GM12878 (cell line): ENCODE data around the gene FAM227A.

ENCODE experiments used
- EP300 ChIP-seq, 2 experiments: fragments of 150-350 bp in 1 of 2; IDR thresholded peaks; 2 replicates each; pipeline ENCODE4 v1.6.1; 2011 to 2012; ENCODE audit warnings: low read depth in 2 of 2, low read length in 2 of 2, borderline replicate concordance in 1 of 2, improper control_type of control experiment in 1 of 2, inconsistent platforms in 1 of 2; ENCODE audit not compliant: control insufficient read depth in 1 of 2
- GABPA ChIP-seq: IDR thresholded peaks from 2 replicates; pipeline ENCODE4 v1.6.1; 2014; ENCODE audit warnings: antibody characterized with exemption, low read depth, mild to moderate bottlenecking, inconsistent platforms
- POLR2AphosphoS5 ChIP-seq: IDR thresholded peaks from 2 replicates; pipeline ENCODE4 v1.6.1; 2011; ENCODE audit warnings: mild to moderate bottlenecking, low read length, inconsistent platforms
- RAD21 ChIP-seq: IDR thresholded peaks from 2 replicates; pipeline ENCODE4 v1.6.1; 2011; ENCODE audit warnings: mild to moderate bottlenecking, low read depth, low read length, moderate library complexity; ENCODE audit not compliant: insufficient read depth
- RELA ChIP-seq: fragments of 450-650 bp; IDR thresholded peaks from 2 replicates; pipeline ENCODE4 v1.8.0; 2014; ENCODE audit warnings: borderline replicate concordance; ENCODE audit not compliant: partially characterized antibody
- TF ChIP-seq, protein P1 (sequence below): IDR thresholded peaks from 2 replicates; pipeline ENCODE4 v1.6.1; 2012; ENCODE audit warnings: mild to moderate bottlenecking, low read depth, low read length
- TF ChIP-seq, protein P2 (sequence below), 3 experiments: IDR thresholded peaks in 2 of 3; conservative IDR thresholded peaks in 1 of 3; 2 replicates each; pipeline ENCODE4 v1.5.1; 2011; ENCODE audit warnings: low read depth in 3 of 3, low read length in 3 of 3, mild to moderate bottlenecking in 3 of 3, control low read depth in 2 of 3, moderate library complexity in 2 of 3, inconsistent platforms in 1 of 3, mixed read lengths in 1 of 3; ENCODE audit not compliant: control insufficient read depth in 2 of 3, insufficient read depth in 1 of 3; ENCODE audit errors: extremely low read depth in 1 of 3
- TF ChIP-seq, protein P3 (sequence below): fragments of 150-350 bp; IDR thresholded peaks from 2 replicates; pipeline ENCODE4 v1.6.1; 2016; ENCODE audit warnings: low read depth, low read length

DNA sequence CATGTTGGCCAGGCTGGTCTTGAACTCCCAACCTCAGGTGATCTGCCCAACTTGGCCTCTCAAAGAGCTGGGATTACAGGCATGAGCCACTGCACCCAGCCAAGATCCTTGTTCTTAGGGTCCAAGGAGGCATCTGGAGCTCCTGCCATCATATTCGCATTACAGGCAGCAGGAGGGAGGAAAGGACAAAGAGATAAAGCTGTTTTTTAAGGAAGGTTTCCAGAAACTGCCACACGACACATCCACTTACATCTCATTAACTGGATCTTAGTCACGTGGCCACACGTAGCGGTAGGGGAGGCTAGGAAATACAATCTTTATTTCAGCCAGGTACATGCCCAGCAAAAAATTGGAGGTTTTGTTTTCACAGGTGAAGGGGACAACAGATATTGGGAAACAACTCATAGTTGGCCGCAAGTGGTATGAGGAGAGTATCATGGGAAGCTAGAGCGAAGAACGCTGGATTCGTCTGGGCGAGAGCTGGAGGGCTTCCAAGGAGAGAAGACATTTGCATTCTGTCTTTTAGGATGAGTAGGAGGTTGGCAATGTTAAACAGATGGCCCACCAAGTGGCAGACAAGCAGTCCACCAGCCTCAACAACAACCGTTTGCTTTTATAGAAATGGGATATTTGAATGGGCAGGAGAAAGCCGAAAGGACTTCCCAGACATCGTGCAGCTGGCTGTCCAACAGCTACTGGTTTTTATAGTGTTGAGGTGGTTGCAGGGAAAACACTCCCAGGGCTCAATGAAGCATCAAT is 47.0 kb downstream of the FAM227A start:
- TF ChIP-seq, protein P1, sequence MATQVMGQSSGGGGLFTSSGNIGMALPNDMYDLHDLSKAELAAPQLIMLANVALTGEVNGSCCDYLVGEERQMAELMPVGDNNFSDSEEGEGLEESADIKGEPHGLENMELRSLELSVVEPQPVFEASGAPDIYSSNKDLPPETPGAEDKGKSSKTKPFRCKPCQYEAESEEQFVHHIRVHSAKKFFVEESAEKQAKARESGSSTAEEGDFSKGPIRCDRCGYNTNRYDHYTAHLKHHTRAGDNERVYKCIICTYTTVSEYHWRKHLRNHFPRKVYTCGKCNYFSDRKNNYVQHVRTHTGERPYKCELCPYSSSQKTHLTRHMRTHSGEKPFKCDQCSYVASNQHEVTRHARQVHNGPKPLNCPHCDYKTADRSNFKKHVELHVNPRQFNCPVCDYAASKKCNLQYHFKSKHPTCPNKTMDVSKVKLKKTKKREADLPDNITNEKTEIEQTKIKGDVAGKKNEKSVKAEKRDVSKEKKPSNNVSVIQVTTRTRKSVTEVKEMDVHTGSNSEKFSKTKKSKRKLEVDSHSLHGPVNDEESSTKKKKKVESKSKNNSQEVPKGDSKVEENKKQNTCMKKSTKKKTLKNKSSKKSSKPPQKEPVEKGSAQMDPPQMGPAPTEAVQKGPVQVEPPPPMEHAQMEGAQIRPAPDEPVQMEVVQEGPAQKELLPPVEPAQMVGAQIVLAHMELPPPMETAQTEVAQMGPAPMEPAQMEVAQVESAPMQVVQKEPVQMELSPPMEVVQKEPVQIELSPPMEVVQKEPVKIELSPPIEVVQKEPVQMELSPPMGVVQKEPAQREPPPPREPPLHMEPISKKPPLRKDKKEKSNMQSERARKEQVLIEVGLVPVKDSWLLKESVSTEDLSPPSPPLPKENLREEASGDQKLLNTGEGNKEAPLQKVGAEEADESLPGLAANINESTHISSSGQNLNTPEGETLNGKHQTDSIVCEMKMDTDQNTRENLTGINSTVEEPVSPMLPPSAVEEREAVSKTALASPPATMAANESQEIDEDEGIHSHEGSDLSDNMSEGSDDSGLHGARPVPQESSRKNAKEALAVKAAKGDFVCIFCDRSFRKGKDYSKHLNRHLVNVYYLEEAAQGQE, result no peak
- TF ChIP-seq POLR2AphosphoS5, result no peak
- TF ChIP-seq, protein P2, sequence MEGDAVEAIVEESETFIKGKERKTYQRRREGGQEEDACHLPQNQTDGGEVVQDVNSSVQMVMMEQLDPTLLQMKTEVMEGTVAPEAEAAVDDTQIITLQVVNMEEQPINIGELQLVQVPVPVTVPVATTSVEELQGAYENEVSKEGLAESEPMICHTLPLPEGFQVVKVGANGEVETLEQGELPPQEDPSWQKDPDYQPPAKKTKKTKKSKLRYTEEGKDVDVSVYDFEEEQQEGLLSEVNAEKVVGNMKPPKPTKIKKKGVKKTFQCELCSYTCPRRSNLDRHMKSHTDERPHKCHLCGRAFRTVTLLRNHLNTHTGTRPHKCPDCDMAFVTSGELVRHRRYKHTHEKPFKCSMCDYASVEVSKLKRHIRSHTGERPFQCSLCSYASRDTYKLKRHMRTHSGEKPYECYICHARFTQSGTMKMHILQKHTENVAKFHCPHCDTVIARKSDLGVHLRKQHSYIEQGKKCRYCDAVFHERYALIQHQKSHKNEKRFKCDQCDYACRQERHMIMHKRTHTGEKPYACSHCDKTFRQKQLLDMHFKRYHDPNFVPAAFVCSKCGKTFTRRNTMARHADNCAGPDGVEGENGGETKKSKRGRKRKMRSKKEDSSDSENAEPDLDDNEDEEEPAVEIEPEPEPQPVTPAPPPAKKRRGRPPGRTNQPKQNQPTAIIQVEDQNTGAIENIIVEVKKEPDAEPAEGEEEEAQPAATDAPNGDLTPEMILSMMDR (IDR thresholded peaks at IDR 0.05 in 2 of 3, conservative IDR thresholded peaks at IDR 0.05 in 1 of 3; ENCODE audit: control insufficient read depth in 2 of 3, extremely low read depth in 1 of 3, insufficient read depth in 1 of 3, low read depth in 3 of 3, low read length in 3 of 3), result no peak
- no peak for TF ChIP-seq RAD21
- TF ChIP-seq, protein P3, sequence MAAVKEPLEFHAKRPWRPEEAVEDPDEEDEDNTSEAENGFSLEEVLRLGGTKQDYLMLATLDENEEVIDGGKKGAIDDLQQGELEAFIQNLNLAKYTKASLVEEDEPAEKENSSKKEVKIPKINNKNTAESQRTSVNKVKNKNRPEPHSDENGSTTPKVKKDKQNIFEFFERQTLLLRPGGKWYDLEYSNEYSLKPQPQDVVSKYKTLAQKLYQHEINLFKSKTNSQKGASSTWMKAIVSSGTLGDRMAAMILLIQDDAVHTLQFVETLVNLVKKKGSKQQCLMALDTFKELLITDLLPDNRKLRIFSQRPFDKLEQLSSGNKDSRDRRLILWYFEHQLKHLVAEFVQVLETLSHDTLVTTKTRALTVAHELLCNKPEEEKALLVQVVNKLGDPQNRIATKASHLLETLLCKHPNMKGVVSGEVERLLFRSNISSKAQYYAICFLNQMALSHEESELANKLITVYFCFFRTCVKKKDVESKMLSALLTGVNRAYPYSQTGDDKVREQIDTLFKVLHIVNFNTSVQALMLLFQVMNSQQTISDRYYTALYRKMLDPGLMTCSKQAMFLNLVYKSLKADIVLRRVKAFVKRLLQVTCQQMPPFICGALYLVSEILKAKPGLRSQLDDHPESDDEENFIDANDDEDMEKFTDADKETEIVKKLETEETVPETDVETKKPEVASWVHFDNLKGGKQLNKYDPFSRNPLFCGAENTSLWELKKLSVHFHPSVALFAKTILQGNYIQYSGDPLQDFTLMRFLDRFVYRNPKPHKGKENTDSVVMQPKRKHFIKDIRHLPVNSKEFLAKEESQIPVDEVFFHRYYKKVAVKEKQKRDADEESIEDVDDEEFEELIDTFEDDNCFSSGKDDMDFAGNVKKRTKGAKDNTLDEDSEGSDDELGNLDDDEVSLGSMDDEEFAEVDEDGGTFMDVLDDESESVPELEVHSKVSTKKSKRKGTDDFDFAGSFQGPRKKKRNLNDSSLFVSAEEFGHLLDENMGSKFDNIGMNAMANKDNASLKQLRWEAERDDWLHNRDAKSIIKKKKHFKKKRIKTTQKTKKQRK, result no peak
- TF ChIP-seq RELA, result no peak
- no peak for TF ChIP-seq EP300 (IDR thresholded peaks at IDR 0.05; ENCODE audit: borderline replicate concordance in 1 of 2, control insufficient read depth in 1 of 2, low read depth in 2 of 2, low read length in 2 of 2)
- TF ChIP-seq GABPA, result no peak
